Spleen (tissue), 7 donors: ENCODE results near the gene YWHAH.

Experiments used
- CTCF ChIP-seq, 11 experiments: fragments of 200-600 bp in 7 of 11; fragments of 450-650 bp in 4 of 11; sonication (generic) in 4 of 11; IDR thresholded peaks in 8 of 11; conservative IDR thresholded peaks in 3 of 11; 1 replicate in 7 of 11; 2 replicates in 4 of 11; pipeline versions ENCODE4 v1.4.0 to v1.8.0; 2016 to 2021; ENCODE audit warnings: antibody characterized with exemption in 11 of 11, inconsistent platforms in 4 of 11, mild to moderate bottlenecking in 1 of 11
- POLR2AphosphoS5 ChIP-seq, 3 donors: sonication (generic); formaldehyde crosslinking; IDR thresholded peaks; one replicate each; pipeline ENCODE4 v1.5.1; 2017; ENCODE audit warnings: antibody characterized with exemption in 3 of 3
- donor health status: DM: no; HTN: no; CAD: no; lungs with moderate emphysema.
- donor health status: DM: no; HTN: no; CAD: no.
- donor health status: DM: no; HTN: no; CAD: no.

DNA sequence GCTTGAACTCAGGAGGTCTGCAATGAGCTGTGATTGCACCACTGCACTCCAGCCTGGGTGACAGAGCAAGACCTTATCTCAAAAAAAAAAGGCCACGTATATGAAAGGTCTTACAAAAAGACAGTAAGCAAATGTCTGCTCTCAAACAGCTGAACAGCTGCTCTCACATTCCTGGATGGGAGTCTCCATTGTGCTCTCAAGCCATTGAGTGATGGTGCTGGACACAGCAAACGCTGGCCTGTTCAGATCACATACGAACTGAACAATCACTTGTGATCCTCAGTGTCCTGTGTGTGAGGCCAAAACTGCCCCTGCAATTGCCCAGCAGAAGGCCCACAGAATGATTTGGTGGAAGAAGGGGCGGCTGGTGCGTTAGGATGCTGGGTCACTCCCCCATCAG is 34.4 kb upstream of the YWHAH start:
- TF ChIP-seq POLR2AphosphoS5 (IDR thresholded peaks at IDR 0.05) (no peak), CTCF (IDR thresholded peaks at IDR 0.05 in 8 of 11, conservative IDR thresholded peaks at IDR 0.05 in 3 of 11) (no peak)
